ENCODE results near the gene TSKU. TPM values are rescaled to one million over a fixed set of nuclear protein-coding genes. Genes with fewer than 3 reads are reported as not detected.

Gene TSKU
- total and polyA plus RNA-seq, 5 donors from 2014 or later = not detected

DNA sequence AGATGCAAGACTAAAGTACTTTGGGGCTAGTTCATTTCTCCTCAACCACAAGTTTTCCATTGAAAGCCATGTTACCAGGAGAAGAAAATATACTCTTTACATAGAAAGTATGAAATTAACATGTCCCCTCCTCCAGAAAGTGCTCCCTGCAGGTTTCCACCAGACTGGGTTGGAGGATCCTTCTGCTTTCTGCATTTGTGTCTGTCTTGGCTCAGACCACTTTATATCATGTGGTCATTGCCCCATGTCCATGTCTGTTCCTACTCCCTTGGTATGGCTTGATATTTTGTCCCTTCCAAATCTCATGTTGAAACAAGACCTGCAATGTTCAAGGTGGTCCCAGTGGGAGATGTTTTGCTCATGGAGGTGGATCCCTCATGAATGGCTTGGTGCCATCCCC is 49.2 kb downstream of the TSKU start:
- H3K27ac ChIP-seq (ENCODE audit: insufficient read depth, low read length, poor library complexity, severe bottlenecking) = no peak overlapping the region
- no peaks in the 10 kb centered on the region for H3K4me1 ChIP-seq (ENCODE audit: control insufficient read depth, insufficient read depth, low read length, poor library complexity, severe bottlenecking)
- peaks cover 0 to 3% (median 0%) of the 10 kb centered on the region in 7 donors for H3K9me3 Mint-ChIP-seq
- peaks cover 6% of the 10 kb centered on the region for H3K27me3 Mint-ChIP-seq
- ATAC-seq (ENCODE audit: low read depth in 2 of 2) = no peak
- no peaks in the 10 kb centered on the region for H3K9me3 ChIP-seq (ENCODE audit: control insufficient read depth in 2 of 2, low read length in 2 of 2)
- H3K4me3 ChIP-seq (ENCODE audit: low read depth, low read length) = no peak overlapping the region
- H3K4me3 Mint-ChIP-seq = no peak overlapping the region
- H3K4me1 Mint-ChIP-seq = no peaks in the 10 kb centered on the region
- no peaks in the 10 kb centered on the region for H3K36me3 ChIP-seq (ENCODE audit: control insufficient read depth, insufficient read depth, low read length)
- no peak for DNase-seq
- H3K36me3 Mint-ChIP-seq = no peaks in the 10 kb centered on the region
- H3K27me3 ChIP-seq (ENCODE audit: control insufficient read depth, insufficient read depth, low read length) = peaks cover 3% of the 10 kb centered on the region
- H3K27ac Mint-ChIP-seq = no peak overlapping the region

DNA sequence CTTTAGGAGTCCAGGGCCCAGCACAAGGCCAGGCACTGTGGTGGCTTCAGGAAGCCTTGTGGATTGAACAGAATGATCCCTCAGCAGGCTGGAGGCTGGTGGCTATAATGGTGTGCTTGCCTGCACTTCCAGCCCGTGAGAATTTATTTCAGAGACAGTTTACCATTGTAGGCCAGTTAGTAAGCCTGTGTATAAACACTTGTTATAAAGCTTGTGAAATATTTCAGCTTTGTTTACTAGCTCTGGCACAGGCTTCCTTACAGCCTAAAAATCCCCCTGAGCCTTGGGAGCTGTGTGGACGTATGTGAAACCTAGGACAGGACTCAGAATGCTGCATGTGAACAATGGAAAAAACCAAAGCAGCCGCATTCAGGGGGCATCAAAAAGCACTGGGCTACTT is 51.0 kb downstream of the TSKU start:
- Mint-ChIP-seq H3K27ac (no peak overlapping the region), H3K36me3 (no peaks in the 10 kb centered on the region), H3K4me1 (no peaks in the 10 kb centered on the region), H3K4me3 (no peak overlapping the region), H3K9me3 (peaks cover 0 to 3% (median 0%) of the 10 kb centered on the region in 7 donors), H3K27me3 (peaks cover 16% of the 10 kb centered on the region)
- no peaks in the 10 kb centered on the region for H3K9me3 ChIP-seq (ENCODE audit: control insufficient read depth in 2 of 2, low read length in 2 of 2)
- no peaks in the 10 kb centered on the region for H3K4me1 ChIP-seq (ENCODE audit: control insufficient read depth, insufficient read depth, low read length, poor library complexity, severe bottlenecking)
- DNase-seq (no peak), ATAC-seq (ENCODE audit: low read depth in 2 of 2) (no peak)
- no peaks in the 10 kb centered on the region for H3K36me3 ChIP-seq (ENCODE audit: control insufficient read depth, insufficient read depth, low read length)
- H3K27me3 ChIP-seq (ENCODE audit: control insufficient read depth, insufficient read depth, low read length) = peaks cover 3% of the 10 kb centered on the region
- no peak overlapping the region for H3K27ac ChIP-seq (ENCODE audit: insufficient read depth, low read length, poor library complexity, severe bottlenecking)
- no peak overlapping the region for H3K4me3 ChIP-seq (ENCODE audit: low read depth, low read length)

DNA sequence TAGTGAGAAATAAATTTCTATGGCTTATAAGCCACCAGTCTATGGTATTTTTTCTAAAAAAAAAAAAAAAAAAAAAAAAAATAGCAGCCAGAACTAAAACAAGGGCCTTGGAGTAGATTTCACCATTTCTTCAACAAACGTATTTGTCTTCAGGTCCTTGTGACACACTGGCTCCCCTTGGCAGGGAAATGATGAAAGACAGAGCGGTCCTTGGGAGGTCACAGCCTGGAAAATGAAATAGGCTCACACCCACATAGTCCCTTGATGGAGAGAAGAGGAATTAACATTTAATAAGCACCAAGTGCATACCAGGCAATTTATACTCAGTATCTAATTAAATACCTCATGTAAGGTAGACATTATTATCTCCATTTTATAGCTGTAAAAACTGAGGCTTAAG is 51.9 kb downstream of the TSKU start:
- H3K4me1 ChIP-seq (ENCODE audit: control insufficient read depth, insufficient read depth, low read length, poor library complexity, severe bottlenecking) = no peaks in the 10 kb centered on the region
- no peaks in the 10 kb centered on the region for H3K36me3 ChIP-seq (ENCODE audit: control insufficient read depth, insufficient read depth, low read length)
- ATAC-seq (ENCODE audit: low read depth in 2 of 2) (no peak), DNase-seq (no peak)
- Mint-ChIP-seq H3K36me3 (no peaks in the 10 kb centered on the region), H3K27me3 (peaks cover 22% of the 10 kb centered on the region), H3K27ac (no peak overlapping the region), H3K4me1 (no peaks in the 10 kb centered on the region), H3K4me3 (no peak overlapping the region), H3K9me3 (peaks cover 0 to 2% (median 0%) of the 10 kb centered on the region in 7 donors)
- no peaks in the 10 kb centered on the region for H3K9me3 ChIP-seq (ENCODE audit: control insufficient read depth in 2 of 2, low read length in 2 of 2)
- H3K27me3 ChIP-seq (ENCODE audit: control insufficient read depth, insufficient read depth, low read length) = peaks cover 6% of the 10 kb centered on the region
- no peak overlapping the region for H3K4me3 ChIP-seq (ENCODE audit: low read depth, low read length)
- no peak overlapping the region for H3K27ac ChIP-seq (ENCODE audit: insufficient read depth, low read length, poor library complexity, severe bottlenecking)

DNA sequence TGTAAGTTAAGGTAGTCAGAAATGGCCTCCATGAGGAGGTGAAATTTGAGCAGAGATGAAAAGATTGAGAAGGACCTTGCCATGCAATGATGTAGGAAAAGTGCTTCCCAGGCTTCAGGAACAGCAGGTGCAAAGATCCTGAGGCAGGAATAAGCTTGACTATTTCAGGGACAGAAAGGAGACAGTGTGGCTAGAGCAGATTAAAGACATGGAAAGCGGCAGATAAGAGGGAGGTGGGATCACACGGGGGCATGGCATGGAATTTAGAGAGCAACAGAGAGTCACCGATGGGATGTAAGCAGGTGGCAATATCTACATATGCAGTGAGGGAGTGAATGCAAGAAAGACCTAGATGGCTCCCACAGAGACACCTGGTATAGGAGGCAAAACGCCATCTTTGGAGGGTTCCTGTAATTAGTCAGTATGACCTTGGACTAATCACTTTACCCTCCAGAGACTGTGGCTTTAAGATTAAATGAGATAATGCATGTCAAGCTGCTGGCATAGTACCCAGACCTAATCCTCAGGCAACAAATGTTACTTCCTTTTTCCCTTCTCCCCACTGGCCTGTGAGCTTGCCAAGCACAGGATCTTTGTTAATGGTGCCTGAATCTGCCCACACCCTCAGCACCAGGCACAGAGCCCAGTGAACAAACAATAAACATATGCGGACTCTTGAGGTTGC is 52.9 kb downstream of the TSKU start:
- H3K27ac ChIP-seq (ENCODE audit: insufficient read depth, low read length, poor library complexity, severe bottlenecking) = no peak overlapping the region
- peaks cover 25% of the 10 kb centered on the region for H3K27me3 Mint-ChIP-seq
- DNase-seq (no peak), ATAC-seq (ENCODE audit: low read depth in 2 of 2) (no peak)
- peaks cover 0 to 2% (median 0%) of the 10 kb centered on the region in 7 donors for H3K9me3 Mint-ChIP-seq
- H3K4me1 ChIP-seq (ENCODE audit: control insufficient read depth, insufficient read depth, low read length, poor library complexity, severe bottlenecking) = no peaks in the 10 kb centered on the region
- H3K27me3 ChIP-seq (ENCODE audit: control insufficient read depth, insufficient read depth, low read length) = peaks cover 4% of the 10 kb centered on the region
- no peaks in the 10 kb centered on the region for H3K4me1 Mint-ChIP-seq
- no peaks in the 10 kb centered on the region for H3K9me3 ChIP-seq (ENCODE audit: control insufficient read depth in 2 of 2, low read length in 2 of 2)
- H3K27ac Mint-ChIP-seq = no peak overlapping the region
- no peaks in the 10 kb centered on the region for H3K36me3 Mint-ChIP-seq
- H3K36me3 ChIP-seq (ENCODE audit: control insufficient read depth, insufficient read depth, low read length) = no peaks in the 10 kb centered on the region
- no peak overlapping the region for H3K4me3 Mint-ChIP-seq
- H3K4me3 ChIP-seq (ENCODE audit: low read depth, low read length) = no peak overlapping the region

DNA sequence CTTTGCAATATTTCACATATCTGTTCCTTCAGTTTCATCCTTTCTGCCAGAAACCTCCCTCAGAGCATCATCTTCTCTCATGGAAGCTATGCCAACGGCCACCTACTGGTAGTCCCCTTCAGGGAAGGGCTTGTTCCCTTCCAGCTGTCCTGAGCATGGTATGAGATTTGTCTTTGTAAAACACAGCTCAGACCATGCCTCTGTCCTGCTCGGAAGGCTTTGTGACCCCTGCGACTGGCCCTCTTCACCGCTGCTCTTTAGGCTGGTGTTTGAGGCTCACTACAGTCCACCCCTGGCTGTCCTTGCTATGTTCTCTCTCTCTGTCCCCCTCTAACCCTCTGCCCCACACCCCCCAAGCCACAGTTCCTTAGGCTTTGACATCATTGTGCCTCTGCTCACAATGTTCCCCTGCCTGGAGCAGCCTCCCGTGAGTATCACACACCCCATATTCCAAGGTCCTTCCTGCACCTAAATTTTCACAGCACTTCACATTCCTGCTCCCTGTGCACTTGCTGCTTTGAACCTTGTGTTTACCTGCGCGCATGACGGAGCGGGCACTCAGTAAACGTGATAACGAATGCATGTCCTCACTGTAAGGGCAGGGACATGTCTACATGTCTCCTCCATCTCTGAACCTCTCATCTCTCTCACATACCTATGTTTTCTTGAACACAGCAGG is 53.6 kb downstream of the TSKU start:
- H3K27ac Mint-ChIP-seq = no peak overlapping the region
- Histone ChIP-seq H3K9me3 (ENCODE audit: control insufficient read depth in 2 of 2, low read length in 2 of 2) (no peaks in the 10 kb centered on the region), H3K27ac (ENCODE audit: insufficient read depth, low read length, poor library complexity, severe bottlenecking) (no peak overlapping the region), H3K4me1 (ENCODE audit: control insufficient read depth, insufficient read depth, low read length, poor library complexity, severe bottlenecking) (no peaks in the 10 kb centered on the region), H3K27me3 (ENCODE audit: control insufficient read depth, insufficient read depth, low read length) (peaks cover 4% of the 10 kb centered on the region), H3K36me3 (ENCODE audit: control insufficient read depth, insufficient read depth, low read length) (no peaks in the 10 kb centered on the region), H3K4me3 (ENCODE audit: low read depth, low read length) (no peak overlapping the region)
- no peaks in the 10 kb centered on the region for H3K36me3 Mint-ChIP-seq
- no peak overlapping the region for H3K4me3 Mint-ChIP-seq
- no peaks in the 10 kb centered on the region for H3K4me1 Mint-ChIP-seq
- ATAC-seq (ENCODE audit: low read depth in 2 of 2) (no peak), DNase-seq (no peak)
- H3K27me3 Mint-ChIP-seq = peaks cover 25% of the 10 kb centered on the region
- H3K9me3 Mint-ChIP-seq = peaks cover 0 to 2% (median 0%) of the 10 kb centered on the region in 7 donors

DNA sequence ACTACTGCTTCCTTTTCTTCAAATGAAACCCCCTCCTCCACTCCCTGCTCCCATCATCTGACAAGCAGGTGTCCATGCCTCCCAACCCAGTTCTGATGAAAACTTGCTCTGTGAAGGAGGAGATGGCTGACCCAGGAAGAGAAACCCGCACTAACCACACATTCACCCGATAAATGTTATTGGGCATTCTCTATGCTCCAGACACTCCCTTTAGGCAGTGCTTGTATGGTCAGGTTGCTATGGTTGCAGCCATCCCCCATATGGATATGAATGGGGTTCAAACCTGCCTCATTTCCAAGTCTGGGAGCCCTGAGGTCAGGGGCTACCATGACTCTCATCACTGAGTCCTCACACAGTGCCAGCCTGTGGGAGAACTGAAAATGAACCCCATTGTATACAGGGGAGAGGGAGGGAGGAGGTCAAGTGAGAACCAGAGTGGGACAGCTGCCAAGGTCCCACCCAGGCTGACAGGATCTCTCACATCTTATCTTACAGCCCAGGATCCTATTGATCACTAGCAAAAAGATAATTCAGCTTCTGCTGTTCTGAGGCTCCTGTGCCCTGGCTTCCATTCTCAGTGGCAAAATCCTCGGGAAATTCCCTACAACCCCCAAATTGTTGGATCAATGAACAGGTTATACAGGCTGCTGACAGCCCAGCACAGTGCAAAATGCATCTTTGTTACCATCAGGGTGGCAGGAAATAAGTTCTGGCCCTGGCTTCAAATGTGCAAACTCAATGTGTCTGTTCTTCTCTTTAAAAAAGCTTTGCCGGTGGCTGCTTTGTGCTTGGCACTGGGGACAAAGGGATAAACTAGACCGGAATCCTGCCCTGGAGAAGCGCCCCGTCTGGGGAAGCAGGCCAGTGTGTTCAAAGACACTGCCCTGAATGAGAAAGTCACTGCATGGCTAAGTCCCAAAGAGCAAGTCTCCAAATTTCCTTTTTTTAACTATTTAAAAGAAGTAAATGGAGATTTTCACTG is 54.8 kb downstream of the TSKU start:
- Histone ChIP-seq H3K27ac (ENCODE audit: insufficient read depth, low read length, poor library complexity, severe bottlenecking) (no peak overlapping the region), H3K4me3 (ENCODE audit: low read depth, low read length) (no peak overlapping the region), H3K27me3 (ENCODE audit: control insufficient read depth, insufficient read depth, low read length) (peaks cover 4% of the 10 kb centered on the region), H3K4me1 (ENCODE audit: control insufficient read depth, insufficient read depth, low read length, poor library complexity, severe bottlenecking) (no peaks in the 10 kb centered on the region), H3K36me3 (ENCODE audit: control insufficient read depth, insufficient read depth, low read length) (no peaks in the 10 kb centered on the region), H3K9me3 (ENCODE audit: control insufficient read depth in 2 of 2, low read length in 2 of 2) (no peaks in the 10 kb centered on the region)
- DNase-seq (no peak), ATAC-seq (ENCODE audit: low read depth in 2 of 2) (no peak)
- peaks cover 0 to 2% (median 0%) of the 10 kb centered on the region in 7 donors for H3K9me3 Mint-ChIP-seq
- no peaks in the 10 kb centered on the region for H3K36me3 Mint-ChIP-seq
- H3K27me3 Mint-ChIP-seq = peaks cover 25% of the 10 kb centered on the region
- H3K4me1 Mint-ChIP-seq = no peaks in the 10 kb centered on the region
- H3K27ac Mint-ChIP-seq = no peak overlapping the region
- no peak overlapping the region for H3K4me3 Mint-ChIP-seq

DNA sequence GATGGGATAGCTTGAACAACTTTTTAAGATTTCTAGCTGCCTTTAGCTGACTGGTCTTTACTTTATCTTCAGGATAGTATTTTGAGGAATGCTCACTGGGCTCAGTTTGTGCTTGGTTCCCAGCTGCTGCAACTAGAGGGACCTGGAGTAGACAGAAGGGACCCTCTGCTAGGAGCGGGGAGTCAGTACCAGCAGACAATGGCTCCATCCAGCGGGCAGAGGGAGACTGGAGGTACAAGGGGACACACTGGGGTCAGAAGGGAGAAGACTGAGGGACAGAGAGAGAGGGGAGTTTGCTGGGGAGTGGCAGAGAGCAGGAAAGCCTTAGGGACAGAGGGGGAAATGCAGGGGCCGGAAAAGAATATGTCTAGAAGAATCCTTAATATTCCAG is 55.5 kb downstream of the TSKU start:
- peaks cover 0 to 2% (median 0%) of the 10 kb centered on the region in 7 donors for H3K9me3 Mint-ChIP-seq
- Histone ChIP-seq H3K36me3 (ENCODE audit: control insufficient read depth, insufficient read depth, low read length) (no peaks in the 10 kb centered on the region), H3K27ac (ENCODE audit: insufficient read depth, low read length, poor library complexity, severe bottlenecking) (no peak overlapping the region), H3K27me3 (ENCODE audit: control insufficient read depth, insufficient read depth, low read length) (peaks cover 4% of the 10 kb centered on the region), H3K4me1 (ENCODE audit: control insufficient read depth, insufficient read depth, low read length, poor library complexity, severe bottlenecking) (no peaks in the 10 kb centered on the region), H3K4me3 (ENCODE audit: low read depth, low read length) (no peak overlapping the region), H3K9me3 (ENCODE audit: control insufficient read depth in 2 of 2, low read length in 2 of 2) (no peaks in the 10 kb centered on the region)
- H3K4me3 Mint-ChIP-seq = no peak overlapping the region
- DNase-seq (no peak), ATAC-seq (ENCODE audit: low read depth in 2 of 2) (no peak)
- H3K4me1 Mint-ChIP-seq = no peaks in the 10 kb centered on the region
- H3K36me3 Mint-ChIP-seq = no peaks in the 10 kb centered on the region
- H3K27ac Mint-ChIP-seq = no peak overlapping the region
- H3K27me3 Mint-ChIP-seq = peaks cover 20% of the 10 kb centered on the region

Measured in CD4-positive, CD25-positive, alpha-beta regulatory T cell (primary cell).